HepG2 (cell line): ENCODE results near the gene TRAPPC3. TPM values are rescaled to one million over a fixed set of nuclear protein-coding genes. Genes with fewer than 3 reads are reported as not detected.

Source experiments
- ARNT2 ChIP-seq: sonication (generic); formaldehyde crosslinking; IDR thresholded peaks from 2 replicates; pipeline ENCODE4 v1.8.0; 2022; ENCODE audit warnings: mild to moderate bottlenecking, low read depth, missing genetic modification reagents, moderate library complexity
- BATF2 ChIP-seq: sonication (generic); formaldehyde crosslinking; IDR thresholded peaks from 2 replicates; pipeline ENCODE4 v1.8.0; 2022; ENCODE audit warnings: mild to moderate bottlenecking, missing genetic modification reagents, moderate library complexity
- BRD4 ChIP-seq: sonication (generic); formaldehyde crosslinking; IDR thresholded peaks from 2 replicates; pipeline ENCODE4 v1.4.0; 2020; ENCODE audit warnings: missing genetic modification reagents
- CREM ChIP-seq, 2 experiments: sonication (generic) in 1 of 2; formaldehyde crosslinking in 1 of 2; IDR thresholded peaks; 2 replicates each; pipeline versions ENCODE4 v1.4.0 to v1.6.1; 2016 to 2020; ENCODE audit warnings: antibody characterized with exemption in 1 of 2, mild to moderate bottlenecking in 1 of 2, missing genetic modification reagents in 1 of 2
- DNMT1 ChIP-seq: sonication (generic); formaldehyde crosslinking; IDR thresholded peaks from 2 replicates; pipeline ENCODE4 v1.5.1; 2020; ENCODE audit warnings: mild to moderate bottlenecking, missing genetic modification reagents
- EEA1 ChIP-seq: sonication (generic); formaldehyde crosslinking; IDR thresholded peaks from 2 replicates; pipeline ENCODE4 v1.5.1; 2020; ENCODE audit warnings: mild to moderate bottlenecking, missing genetic modification reagents, borderline replicate concordance
- GABPB1 ChIP-seq: IDR thresholded peaks from 2 replicates; pipeline ENCODE4 v1.6.1; 2016; ENCODE audit warnings: mild to moderate bottlenecking, missing genetic modification reagents, moderate library complexity, missing compliant biosample characterization
- GATA4 ChIP-seq: sonication (generic); IDR thresholded peaks from 2 replicates; pipeline ENCODE4 v1.6.1; 2016; ENCODE audit warnings: antibody characterized with exemption, low read depth, borderline replicate concordance
- HDAC1 ChIP-seq: sonication (generic); formaldehyde crosslinking; IDR thresholded peaks from 2 replicates; pipeline ENCODE4 v1.5.1; 2020; ENCODE audit warnings: mild to moderate bottlenecking, missing genetic modification reagents
- KLF9 ChIP-seq: IDR thresholded peaks from 2 replicates; pipeline ENCODE4 v1.6.1; 2016; ENCODE audit warnings: low read depth
- MXI1 ChIP-seq: IDR thresholded peaks from 3 replicates; pipeline ENCODE4 v1.6.1; 2012; ENCODE audit warnings: low read depth, low read length, inconsistent platforms, borderline replicate concordance
- PAX8 ChIP-seq: sonication (generic); formaldehyde crosslinking; IDR thresholded peaks from 2 replicates; pipeline ENCODE4 v1.8.0; 2022; ENCODE audit warnings: mild to moderate bottlenecking, missing genetic modification reagents, borderline replicate concordance
- PITX1 ChIP-seq: sonication (generic); formaldehyde crosslinking; IDR thresholded peaks from 2 replicates; pipeline ENCODE4 v1.5.1; 2020; ENCODE audit warnings: mild to moderate bottlenecking, missing genetic modification reagents
- POGK ChIP-seq: sonication (generic); formaldehyde crosslinking; conservative IDR thresholded peaks from 2 replicates; pipeline ENCODE4 v1.8.0; 2022; ENCODE audit warnings: mild to moderate bottlenecking, moderate library complexity, missing genetic modification reagents
- RFX1 ChIP-seq: fragments of 450-650 bp; IDR thresholded peaks from 2 replicates; pipeline ENCODE4 v1.6.1; 2017
- SAFB2 ChIP-seq: sonication (generic); formaldehyde crosslinking; IDR thresholded peaks from 2 replicates; pipeline ENCODE4 v1.5.1; 2020; ENCODE audit warnings: missing genetic modification reagents, low read depth, mild to moderate bottlenecking, borderline replicate concordance
- TGIF2 ChIP-seq: IDR thresholded peaks from 2 replicates; pipeline ENCODE4 v1.6.1; 2016; ENCODE audit warnings: control low read depth, missing compliant biosample characterization
- THRA ChIP-seq: sonication (generic); formaldehyde crosslinking; IDR thresholded peaks from 2 replicates; pipeline ENCODE4 v1.4.0; 2020; ENCODE audit warnings: missing genetic modification reagents, borderline replicate concordance
- TP53 ChIP-seq: sonication (generic); formaldehyde crosslinking; conservative IDR thresholded peaks from 2 replicates; pipeline ENCODE4 v1.4.0; 2020; ENCODE audit warnings: missing genetic modification reagents
- ZNF225 ChIP-seq: sonication (generic); formaldehyde crosslinking; IDR thresholded peaks from 2 replicates; pipeline ENCODE4 v1.4.0; 2020; ENCODE audit warnings: mild to moderate bottlenecking, missing genetic modification reagents
- ZNF280B ChIP-seq: sonication (generic); formaldehyde crosslinking; IDR thresholded peaks from 2 replicates; pipeline ENCODE4 v1.5.0; 2020; ENCODE audit warnings: missing genetic modification reagents, mild to moderate bottlenecking, borderline replicate concordance
- ZNF343 ChIP-seq: sonication (generic); formaldehyde crosslinking; IDR thresholded peaks from 2 replicates; pipeline ENCODE4 v1.4.0; 2020; ENCODE audit warnings: mild to moderate bottlenecking, missing genetic modification reagents
- ZNF549 ChIP-seq: sonication (generic); formaldehyde crosslinking; IDR thresholded peaks from 2 replicates; pipeline ENCODE4 v1.5.0; 2020; ENCODE audit warnings: missing genetic modification reagents
- ZNF703 ChIP-seq: sonication (generic); formaldehyde crosslinking; IDR thresholded peaks from 2 replicates; pipeline ENCODE4 v1.5.1; 2020; ENCODE audit warnings: missing genetic modification reagents, mild to moderate bottlenecking, moderate library complexity, borderline replicate concordance
- polyA plus RNA-seq, 8 experiments: library from polyadenylated mRNA; depleted of rRNA in 3 of 8; stranded (reverse) in 7 of 8; unstranded in 1 of 8; fragments of >200 nt; fragmentation: Illumina TruSeq in 4 of 8; extraction: Trizol in 4 of 8; gene quantifications; 2 replicates each; pipeline versions ENCODE4 v1.2.1 to v1.2.3, GENCODE V29; 2011 to 2016; ENCODE audit warnings: low read depth in 4 of 8, missing spikeins in 1 of 8, mixed read lengths in 1 of 8; ENCODE audit not compliant: insufficient read depth in 1 of 8
- total RNA-seq, 5 experiments: library from RNA; depleted of rRNA; stranded (reverse); fragments of >200 nt; fragmentation: Illumina TruSeq; extraction: Trizol; gene quantifications; 2 replicates each; pipeline ENCODE4 v1.2.3, GENCODE V29; 2016; ENCODE audit warnings: low read depth in 1 of 5

The TRAPPC3 gene
- total and polyA plus RNA-seq, 2 of the 13 experiments (the other 11 are each of a cell fraction or from before 2014, with no cell fraction given), result 53.7 to 62.4 TPM

GRCh38 chr1:36156329-36157114 is 7.2 kb upstream of the TRAPPC3 start (continued):
- TF ChIP-seq EEA1 (CRISPR knock-in tag) (no peak), THRA (CRISPR knock-in tag) (no peak), SAFB2 (CRISPR knock-in tag) (no peak), BATF2 (peak; percentile 68; the same call in 1 of the 2 replicates), ZNF703 (CRISPR knock-in tag) (no peak), DNMT1 (CRISPR knock-in tag) (no peak), PAX8 (CRISPR knock-in tag) (no peak; the same call in 1 of the 2 replicates), ZNF549 (CRISPR knock-in tag) (no peak), ZNF343 (CRISPR knock-in tag) (no peak), ZNF280B (CRISPR knock-in tag) (peak; percentile 44; the same call in 1 of the 2 replicates), RFX1 (no peak), MXI1 (peak; percentile 14; the same call in 1 of the 3 replicates), ARNT2 (CRISPR knock-in tag) (no peak), ZNF225 (0 out of 2 replicates have a peak, but pooled peaks have one; percentile 45), HDAC1 (peak; percentile 72; the same call in 1 of the 2 replicates), PITX1 (no peak), BRD4 (CRISPR knock-in tag) (0 out of 2 replicates have a peak, but pooled peaks have one; percentile 25), TP53 (CRISPR knock-in tag) (no peak), TGIF2 (CRISPR knock-in tag) (peak; percentile 64; the same call in 1 of the 2 replicates), GABPB1 (CRISPR knock-in tag) (peak; percentile 39; the same call in 1 of the 2 replicates), GATA4 (no peak), KLF9 (CRISPR knock-in tag) (no peak), CREM (IDR thresholded peaks at IDR 0.05) (no peak), CREM (CRISPR knock-in tag; IDR thresholded peaks at IDR 0.05) (no peak), POGK (CRISPR knock-in tag) (no peak; the same call in 1 of the 2 replicates)
